Fibroblast of the aortic adventitia (primary cell): ENCODE results near the gene SMIM35. TPM values are rescaled to one million over a fixed set of nuclear protein-coding genes. Genes with fewer than 3 reads are reported as not detected.

ENCODE experiments used
- DNase-seq: peaks from one replicate; pipeline ENCODE4 v3.0.0-alpha.2; 2010; ENCODE audit warnings: low read depth
- H3K4me3 ChIP-seq: 2 replicates; pipeline ENCODE4 v1.5.1; 2011; ENCODE audit warnings: low read depth, mild to moderate bottlenecking, control low read depth, low read length, moderate library complexity
- CTCF ChIP-seq: IDR thresholded peaks from 2 replicates; pipeline ENCODE4 v1.5.1; 2011; ENCODE audit warnings: mild to moderate bottlenecking, low read length, control low read depth, inconsistent platforms; ENCODE audit not compliant: insufficient read depth
- total RNA-seq: library from RNA; depleted of rRNA; stranded (reverse); fragments of >200 nt; gene quantifications from 2 replicates; pipeline ENCODE4 v1.2.3, GENCODE V29; 2012; ENCODE audit warnings: low replicate concordance

Gene SMIM35
- total RNA-seq, 1 donor = not detected

DNA sequence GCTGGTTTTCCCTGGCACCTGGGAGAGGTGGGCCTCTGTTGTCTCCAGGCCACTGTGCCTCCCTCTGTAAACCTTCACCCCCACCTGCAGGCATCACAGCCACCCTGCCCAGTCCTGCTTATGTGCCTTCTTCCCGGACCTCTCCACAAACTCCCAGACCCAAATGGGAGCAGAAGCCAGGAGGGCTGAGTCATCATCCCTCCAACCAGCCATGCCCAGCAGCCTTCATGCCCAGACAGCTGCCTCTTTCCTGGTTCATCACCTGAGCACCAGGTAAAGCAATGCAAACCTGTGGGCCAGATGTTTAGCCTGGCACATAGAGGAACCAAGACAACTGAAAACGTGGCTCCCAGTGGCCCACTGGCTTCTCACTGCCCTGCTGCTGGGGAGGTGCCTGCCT is 12.0 kb downstream of the SMIM35 start:
- no peak for TF ChIP-seq CTCF
- DNase-seq = no peak
- no peak overlapping the region for H3K4me3 ChIP-seq

DNA sequence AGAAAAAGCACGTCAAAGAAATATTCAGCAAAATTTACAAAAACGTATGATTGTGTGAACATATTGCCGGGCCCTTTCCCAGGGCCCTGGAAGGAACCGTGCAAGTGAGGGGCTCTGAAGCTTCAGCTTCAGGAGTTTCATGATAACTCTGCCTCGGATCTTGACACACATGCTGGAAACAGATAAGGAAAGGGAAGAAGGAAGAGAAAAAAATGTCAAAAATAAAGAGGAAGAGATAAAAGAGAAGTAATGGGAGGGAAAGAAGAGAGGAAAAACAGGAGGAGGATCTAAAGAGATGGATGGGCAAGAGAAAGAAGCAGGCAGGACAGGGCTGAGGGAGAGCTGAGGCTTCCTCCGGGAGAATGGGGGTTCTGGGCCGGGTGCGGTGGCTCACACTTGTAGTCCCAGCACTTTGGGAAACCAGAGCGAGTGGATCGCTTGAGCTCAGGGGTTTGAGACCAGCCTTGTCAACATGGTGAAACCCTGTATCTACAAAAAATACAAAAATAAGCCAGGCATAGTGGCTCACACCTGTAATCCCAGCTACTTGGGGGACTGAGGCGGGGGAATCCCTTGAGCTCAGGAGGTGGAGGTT is 12.6 kb downstream of the SMIM35 start:
- DNase-seq = no peak
- no peak for TF ChIP-seq CTCF
- no peak overlapping the region for H3K4me3 ChIP-seq

DNA sequence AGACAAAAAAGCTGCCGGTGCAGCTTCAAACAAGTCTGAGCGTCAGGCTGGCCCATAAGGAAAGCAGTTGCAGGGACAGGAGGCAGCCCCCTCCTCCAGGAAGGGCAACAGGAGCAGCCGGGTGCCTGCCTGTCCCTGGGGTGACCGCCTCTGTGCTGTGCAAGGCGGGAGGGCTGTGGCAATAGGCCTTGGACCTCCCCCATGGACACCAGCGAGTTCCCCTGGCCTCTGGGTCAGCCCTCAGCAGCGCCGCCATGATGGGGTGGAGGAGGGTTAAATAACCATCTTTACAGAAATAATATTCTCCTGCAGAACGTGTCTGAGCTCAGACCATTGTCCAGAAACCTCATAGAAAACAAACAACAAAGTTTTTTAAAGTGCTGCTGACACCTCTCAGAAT is 13.2 kb downstream of the SMIM35 start:
- no peak for DNase-seq
- no peak overlapping the region for H3K4me3 ChIP-seq
- no peak for TF ChIP-seq CTCF

DNA sequence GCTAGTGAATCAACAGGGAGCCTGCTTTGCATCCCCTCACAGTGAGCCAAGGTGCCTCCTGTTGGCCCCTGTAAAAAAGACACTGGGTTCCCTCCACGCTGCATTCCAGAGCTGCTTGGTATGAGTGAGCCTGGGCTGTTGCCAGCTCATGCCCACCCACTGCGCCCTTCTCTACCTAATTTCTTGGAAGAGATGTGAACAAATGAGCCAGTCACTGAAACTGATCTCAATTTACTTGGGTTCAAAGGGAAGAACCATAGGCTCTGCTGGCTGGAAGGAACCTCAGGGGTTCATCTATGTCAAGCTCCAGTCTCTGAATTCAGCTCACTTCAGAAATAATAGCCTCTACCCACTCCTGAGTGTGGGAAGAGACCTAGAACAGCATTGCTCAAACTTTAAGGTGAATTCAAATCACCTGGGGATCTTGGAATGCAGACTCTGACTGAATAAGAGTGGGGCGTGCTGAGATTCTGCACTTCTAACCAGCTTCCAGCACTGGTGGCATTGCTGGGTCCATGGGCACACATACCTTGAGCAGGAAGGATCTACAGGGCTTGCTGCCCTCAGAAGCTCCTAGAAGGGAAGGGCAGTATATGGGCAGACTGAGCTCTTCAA is 15.2 kb downstream of the SMIM35 start:
- TF ChIP-seq CTCF = no peak
- H3K4me3 ChIP-seq = no peak overlapping the region
- DNase-seq = no peak

DNA sequence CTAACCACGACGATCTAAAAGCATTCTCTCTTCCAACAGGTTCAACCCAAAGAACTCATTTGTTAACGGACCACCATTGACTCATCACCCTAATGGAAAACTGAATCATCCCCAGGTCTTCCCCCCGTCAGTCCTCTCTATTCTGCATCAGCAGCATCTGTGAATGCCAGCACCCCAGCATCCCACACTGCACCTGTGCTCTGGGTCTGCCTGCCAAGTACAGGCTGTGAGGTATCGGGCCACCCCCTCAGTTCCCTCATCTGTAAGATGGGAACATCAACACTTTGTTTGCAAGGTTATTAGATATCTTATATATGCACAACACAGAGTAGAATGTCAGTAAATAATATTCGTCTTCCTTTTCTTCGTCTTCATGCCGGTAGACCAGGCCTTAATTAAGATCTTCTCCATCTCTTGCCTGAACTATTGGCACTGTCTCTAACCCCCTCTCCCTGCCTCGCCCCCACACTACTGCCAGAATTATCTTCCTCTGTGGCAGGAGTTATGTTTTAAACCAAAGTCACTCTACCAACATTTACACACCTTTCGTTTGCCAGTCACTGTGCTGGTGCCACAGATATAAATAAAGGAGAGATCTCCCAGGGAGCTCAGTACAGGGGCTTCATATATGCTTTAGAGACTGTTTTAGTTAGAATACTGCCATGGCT is 17.7 kb downstream of the SMIM35 start:
- H3K4me3 ChIP-seq = no peak overlapping the region

GRCh38 chr11:118068206-118068944 is 18.4 kb downstream of the SMIM35 start:
- H3K4me3 ChIP-seq = no peak overlapping the region
- no peak for TF ChIP-seq CTCF
- DNase-seq = no peak

More for the DNA sequence above, 17.7 kb downstream of the SMIM35 start:
- DNase-seq = no peak
- TF ChIP-seq CTCF = no peak
